ENCODE results near the gene TSG101. TPM values are rescaled to one million over a fixed set of nuclear protein-coding genes. Genes with fewer than 3 reads are reported as not detected.

The TSG101 gene
- total RNA-seq, 1 donor from 2014 or later = 41.8 TPM

- H3K27me3 Mint-ChIP-seq (ENCODE audit: insufficient read depth) = no peaks in the 10 kb centered on the region
- H3K4me3 Mint-ChIP-seq = no peak overlapping the region
- H3K27ac Mint-ChIP-seq = peak overlapping the region; percentile 64
- intact Hi-C loops (cut with micrococcal nuclease) = no loop called here
- no peaks in the 10 kb centered on the region for H3K9me3 Mint-ChIP-seq
- DNase-seq (ENCODE audit: low spot score) = no peak
- peaks cover 9% of the 10 kb centered on the region for H3K4me1 Mint-ChIP-seq (ENCODE audit: low read depth)
- peaks cover 21% of the 10 kb centered on the region for H3K36me3 Mint-ChIP-seq (ENCODE audit: low read depth)
These were observed 36.4 kb downstream of the TSG101 start for GRCh38 chr11:18490319-18490718.

- no peak overlapping the region for H3K4me3 Mint-ChIP-seq
- no peak for DNase-seq (ENCODE audit: low spot score)
- no peaks in the 10 kb centered on the region for H3K27me3 Mint-ChIP-seq (ENCODE audit: insufficient read depth)
- H3K4me1 Mint-ChIP-seq (ENCODE audit: low read depth) = peaks cover 9% of the 10 kb centered on the region
- H3K36me3 Mint-ChIP-seq (ENCODE audit: low read depth) = peaks cover 37% of the 10 kb centered on the region
- H3K27ac Mint-ChIP-seq = no peak overlapping the region
- H3K9me3 Mint-ChIP-seq = no peaks in the 10 kb centered on the region
- intact Hi-C loops (cut with micrococcal nuclease) = no loop called here
These were observed 40.7 kb downstream of the TSG101 start for GRCh38 chr11:18485913-18486528.

- H3K27me3 Mint-ChIP-seq (ENCODE audit: insufficient read depth) = no peaks in the 10 kb centered on the region
- no peak overlapping the region for H3K27ac Mint-ChIP-seq
- no peaks in the 10 kb centered on the region for H3K4me1 Mint-ChIP-seq (ENCODE audit: low read depth)
- DNase-seq (ENCODE audit: low spot score) = no peak
- H3K9me3 Mint-ChIP-seq = no peaks in the 10 kb centered on the region
- H3K36me3 Mint-ChIP-seq (ENCODE audit: low read depth) = peaks cover 57% of the 10 kb centered on the region
- intact Hi-C loops (cut with micrococcal nuclease) = no loop called here
- no peak overlapping the region for H3K4me3 Mint-ChIP-seq
These were observed 47.7 kb downstream of the TSG101 start for GRCh38 chr11:18479063-18479462.

GRCh38 chr11:18472587-18472986, 54.2 kb downstream of the TSG101 start:
- H3K36me3 Mint-ChIP-seq (ENCODE audit: low read depth) = peaks cover 16% of the 10 kb centered on the region

GRCh38 chr11:18471995-18472394, 54.7 kb downstream of the TSG101 start:
- Mint-ChIP-seq H3K27me3 (ENCODE audit: insufficient read depth) (no peaks in the 10 kb centered on the region), H3K4me3 (no peak overlapping the region), H3K4me1 (ENCODE audit: low read depth) (no peaks in the 10 kb centered on the region), H3K36me3 (ENCODE audit: low read depth) (peaks cover 13% of the 10 kb centered on the region), H3K27ac (no peak overlapping the region), H3K9me3 (no peaks in the 10 kb centered on the region)
- intact Hi-C loops (cut with micrococcal nuclease) = loop anchor here (5.0 kb wide), 1 partner anchor 90 kb away; no protein-coding TSS in a partner anchor
- no peak for DNase-seq (ENCODE audit: low spot score)

More at GRCh38 chr11:18472587-18472986, 54.2 kb downstream of the TSG101 start:
- intact Hi-C loops (cut with micrococcal nuclease) = loop anchor here (5.0 kb wide), 1 partner anchor 90 kb away; no protein-coding TSS in a partner anchor
- Mint-ChIP-seq H3K9me3 (no peaks in the 10 kb centered on the region), H3K27me3 (ENCODE audit: insufficient read depth) (no peaks in the 10 kb centered on the region), H3K27ac (no peak overlapping the region), H3K4me1 (ENCODE audit: low read depth) (no peaks in the 10 kb centered on the region), H3K4me3 (no peak overlapping the region)
- DNase-seq (ENCODE audit: low spot score) = no peak

GRCh38 chr11:18468961-18469360, 57.8 kb downstream of the TSG101 start:
- intact Hi-C loops (cut with micrococcal nuclease) = no loop called here
- H3K27ac Mint-ChIP-seq = no peak overlapping the region
- no peaks in the 10 kb centered on the region for H3K9me3 Mint-ChIP-seq
- peaks cover 5% of the 10 kb centered on the region for H3K36me3 Mint-ChIP-seq (ENCODE audit: low read depth)
- no peak overlapping the region for H3K4me3 Mint-ChIP-seq
- H3K4me1 Mint-ChIP-seq (ENCODE audit: low read depth) = peaks cover 5% of the 10 kb centered on the region
- DNase-seq (ENCODE audit: low spot score) = no peak
- H3K27me3 Mint-ChIP-seq (ENCODE audit: insufficient read depth) = no peaks in the 10 kb centered on the region

- no peaks in the 10 kb centered on the region for H3K27me3 Mint-ChIP-seq (ENCODE audit: insufficient read depth)
- no peak overlapping the region for H3K27ac Mint-ChIP-seq
- no peak for DNase-seq (ENCODE audit: low spot score)
- peaks cover 10% of the 10 kb centered on the region for H3K4me1 Mint-ChIP-seq (ENCODE audit: low read depth)
- intact Hi-C loops (cut with micrococcal nuclease) = no loop called here
- no peaks in the 10 kb centered on the region for H3K9me3 Mint-ChIP-seq
- H3K36me3 Mint-ChIP-seq (ENCODE audit: low read depth) = peaks cover 2% of the 10 kb centered on the region
- H3K4me3 Mint-ChIP-seq = peak overlapping the region; percentile 5
These were observed 58.7 kb downstream of the TSG101 start for GRCh38 chr11:18468059-18468458.

- intact Hi-C loops (cut with micrococcal nuclease) = no loop called here
- H3K27me3 Mint-ChIP-seq (ENCODE audit: insufficient read depth) = no peaks in the 10 kb centered on the region
- H3K4me3 Mint-ChIP-seq = no peak overlapping the region
- H3K27ac Mint-ChIP-seq = no peak overlapping the region
- peaks cover 1% of the 10 kb centered on the region for H3K36me3 Mint-ChIP-seq (ENCODE audit: low read depth)
- no peaks in the 10 kb centered on the region for H3K9me3 Mint-ChIP-seq
- peaks cover 10% of the 10 kb centered on the region for H3K4me1 Mint-ChIP-seq (ENCODE audit: low read depth)
- DNase-seq (ENCODE audit: low spot score) = no peak
These were observed 60.3 kb downstream of the TSG101 start for GRCh38 chr11:18466402-18466801.

- H3K27me3 Mint-ChIP-seq (ENCODE audit: insufficient read depth) = no peaks in the 10 kb centered on the region
- no peak for DNase-seq (ENCODE audit: low spot score)
- no peak overlapping the region for H3K27ac Mint-ChIP-seq
- intact Hi-C loops (cut with micrococcal nuclease) = no loop called here
- H3K36me3 Mint-ChIP-seq (ENCODE audit: low read depth) = no peaks in the 10 kb centered on the region
- H3K9me3 Mint-ChIP-seq = no peaks in the 10 kb centered on the region
- H3K4me3 Mint-ChIP-seq = no peak overlapping the region
- peaks cover 10% of the 10 kb centered on the region for H3K4me1 Mint-ChIP-seq (ENCODE audit: low read depth)
These were observed 63.3 kb downstream of the TSG101 start for GRCh38 chr11:18463439-18463838.

GRCh38 chr11:18461909-18462308, 64.8 kb downstream of the TSG101 start:
- Mint-ChIP-seq H3K4me1 (ENCODE audit: low read depth) (peaks cover 10% of the 10 kb centered on the region), H3K27me3 (ENCODE audit: insufficient read depth) (no peaks in the 10 kb centered on the region), H3K36me3 (ENCODE audit: low read depth) (no peaks in the 10 kb centered on the region), H3K27ac (no peak overlapping the region), H3K4me3 (no peak overlapping the region), H3K9me3 (no peaks in the 10 kb centered on the region)
- intact Hi-C loops (cut with micrococcal nuclease) = no loop called here
- no peak for DNase-seq (ENCODE audit: low spot score)

- no peak overlapping the region for H3K27ac Mint-ChIP-seq
- intact Hi-C loops (cut with micrococcal nuclease) = no loop called here
- peaks cover 11% of the 10 kb centered on the region for H3K4me1 Mint-ChIP-seq (ENCODE audit: low read depth)
- H3K4me3 Mint-ChIP-seq = no peak overlapping the region
- no peaks in the 10 kb centered on the region for H3K9me3 Mint-ChIP-seq
- no peaks in the 10 kb centered on the region for H3K36me3 Mint-ChIP-seq (ENCODE audit: low read depth)
- no peak for DNase-seq (ENCODE audit: low spot score)
- H3K27me3 Mint-ChIP-seq (ENCODE audit: insufficient read depth) = peaks cover 3% of the 10 kb centered on the region
These were observed 67.1 kb downstream of the TSG101 start for GRCh38 chr11:18459634-18460033.

- H3K36me3 Mint-ChIP-seq (ENCODE audit: low read depth) = no peaks in the 10 kb centered on the region
- H3K27ac Mint-ChIP-seq = no peak overlapping the region
- H3K27me3 Mint-ChIP-seq (ENCODE audit: insufficient read depth) = peaks cover 9% of the 10 kb centered on the region
- H3K4me1 Mint-ChIP-seq (ENCODE audit: low read depth) = peaks cover 6% of the 10 kb centered on the region
- DNase-seq (ENCODE audit: low spot score) = no peak
- intact Hi-C loops (cut with micrococcal nuclease) = no loop called here
- no peaks in the 10 kb centered on the region for H3K9me3 Mint-ChIP-seq
- H3K4me3 Mint-ChIP-seq = no peak overlapping the region
These were observed 69.3 kb downstream of the TSG101 start for GRCh38 chr11:18457450-18457849.

- no peaks in the 10 kb centered on the region for H3K9me3 Mint-ChIP-seq
- no peak within 1 kb of the TSS for H3K27ac Mint-ChIP-seq
- peak within 1 kb of the TSS; percentile 32 for H3K4me3 Mint-ChIP-seq
- intact Hi-C loops (cut with micrococcal nuclease) = no loop called here
- peaks cover 11% of the 10 kb centered on the region for H3K27me3 Mint-ChIP-seq (ENCODE audit: insufficient read depth)
- H3K36me3 Mint-ChIP-seq (ENCODE audit: low read depth) = no peaks in the 10 kb centered on the region
- peaks cover 6% of the 10 kb centered on the region for H3K4me1 Mint-ChIP-seq (ENCODE audit: low read depth)
- no peak for DNase-seq (ENCODE audit: low spot score)
These were observed 70.9 kb downstream of the TSG101 start, which contains the start of gene LDHAL6A for GRCh38 chr11:18455686-18456372. LDHAL6A (plus strand) TSS chr11:18455856; CDS start chr11:18456681, 825 bp downstream.
